Measurements from ENCODE around the gene SPINK6. TPM values are rescaled to one million over a fixed set of nuclear protein-coding genes. Genes with fewer than 3 reads are reported as not detected.

The SPINK6 gene
- total and polyA plus RNA-seq, 2 of the 8 experiments (the other 6 are each of a cell fraction or from before 2014, with no cell fraction given): not detected

- no peak overlapping the region for H3K18ac ChIP-seq (ENCODE audit: extremely low read depth, low read length)
- no peak overlapping the region for H3K14ac ChIP-seq (ENCODE audit: insufficient read length)
- H3K23me2 ChIP-seq (ENCODE audit: low read depth, low read length): no peaks in the 10 kb centered on the region
- no peak overlapping the region for H2BK15ac ChIP-seq (ENCODE audit: low read length)
- H4K91ac ChIP-seq (replicated peaks; ENCODE audit: insufficient read length, low read length): no peak overlapping the region
- H2AFZ ChIP-seq (ENCODE audit: low read length): no peak overlapping the region
- FAIRE-seq (no peak), DNase-seq (ENCODE audit: low read depth in 1 of 2, low spot score in 2 of 2) (no peak)
- H3K9ac ChIP-seq (replicated peaks in 1 of 4; ENCODE audit: extremely low read depth in 1 of 4, low read depth in 3 of 4, low read length in 3 of 4): no peak overlapping the region
- H3K56ac ChIP-seq (replicated peaks; ENCODE audit: insufficient read length, low read depth, low read length): no peak overlapping the region
- H3K27ac ChIP-seq (ENCODE audit: low read depth, low read length): no peak overlapping the region
- H3K4ac ChIP-seq (replicated peaks; ENCODE audit: insufficient read length, low read depth, low read length): no peak overlapping the region
- no peak overlapping the region for H2BK120ac ChIP-seq (replicated peaks; ENCODE audit: low read depth, low read length)
- H3K23ac ChIP-seq (ENCODE audit: insufficient read length): no peak overlapping the region
- 79% methylated on average over 1 of the region's 1 CpG; no CpG with 5 or more reads in 1 of the 2 experiments for WGBS, 2 experiments (ENCODE audit: extremely low coverage in 1 of 2, insufficient coverage in 1 of 2, insufficient read length in 1 of 2, insufficient replicate concordance in 2 of 2, low coverage in 1 of 2, low lambda C conversion rate in 2 of 2, missing lambda C conversion rate in 1 of 2)
- no peak overlapping the region for H2AK5ac ChIP-seq (ENCODE audit: low read depth, low read length)
- no peak overlapping the region for H4K8ac ChIP-seq (ENCODE audit: extremely low read depth, insufficient read depth, low read length)
- no peaks in the 10 kb centered on the region for H3K4me1 ChIP-seq (replicated peaks in 1 of 4; ENCODE audit: control insufficient read depth in 3 of 4, insufficient read depth in 4 of 4, low read length in 3 of 4)
- no peaks in the 10 kb centered on the region for H4K20me1 ChIP-seq (replicated peaks in 1 of 2; ENCODE audit: control insufficient read depth in 1 of 2, insufficient read depth in 2 of 2, low read length in 2 of 2)
- H3K4me3 ChIP-seq (ENCODE audit: extremely low read depth in 1 of 4, insufficient read depth in 2 of 4, low read depth in 3 of 4, low read length in 4 of 4): no peak overlapping the region
- H2BK5ac ChIP-seq (ENCODE audit: low read depth, low read length): no peak overlapping the region
- no peak overlapping the region for H3K4me2 ChIP-seq (ENCODE audit: insufficient read depth in 1 of 2, low read depth in 2 of 2, low read length in 2 of 2)
- no peaks in the 10 kb centered on the region for H3K36me3 ChIP-seq (ENCODE audit: control insufficient read depth in 2 of 4, insufficient read depth in 4 of 4, low read length in 3 of 4)
- POLR2A ChIA-PET (ENCODE audit: partially characterized antibody): no interaction called here
- no peaks in the 10 kb centered on the region for H3K79me2 ChIP-seq (ENCODE audit: control insufficient read depth in 1 of 2, insufficient read depth in 2 of 2, low read length in 2 of 2)
- H4K5ac ChIP-seq (ENCODE audit: insufficient read length, low read depth, low read length): no peak overlapping the region
- no peaks in the 10 kb centered on the region for H3K79me1 ChIP-seq (ENCODE audit: low read depth, low read length)
- CTCF ChIA-PET (ENCODE audit: partially characterized antibody): interaction anchor here (0.6 to 1.5 kb wide), 2 partner anchors 16 to 43 kb away, joined by 3 to 4 read pairs; no protein-coding TSS in a partner anchor
- no peaks in the 10 kb centered on the region for H3K27me3 ChIP-seq (replicated peaks in 1 of 4; ENCODE audit: control insufficient read depth in 3 of 4, extremely low read depth in 1 of 4, insufficient read depth in 3 of 4, low read length in 3 of 4)
- H3K9me3 ChIP-seq (ENCODE audit: insufficient read depth in 2 of 2, low read depth in 1 of 2, low read length in 1 of 2): 0 out of 4 replicates have a peak, but pooled peaks cover 0 to 2% of the 10 kb centered on the region in 2 experiments
- H2BK12ac ChIP-seq (ENCODE audit: low read depth, low read length): no peak overlapping the region
- no peak overlapping the region for H2BK20ac ChIP-seq (ENCODE audit: low read length)
Observed at GRCh38 chr5:148163345-148163744, 39.5 kb upstream of the SPINK6 start.

All from H1 (cell line).